ENCODE measurements around the gene ROR1. TPM values are rescaled to one million over a fixed set of nuclear protein-coding genes. Genes with fewer than 3 reads are reported as not detected.
"Not testable (repeated sequence)": the region's sequence is repeated elsewhere in the genome, so short reads cannot be mapped to it uniquely, and the experiment has no call there.

ROR1 gene
- total RNA-seq, 2 experiments from 2014 or later = not detected

DNA sequence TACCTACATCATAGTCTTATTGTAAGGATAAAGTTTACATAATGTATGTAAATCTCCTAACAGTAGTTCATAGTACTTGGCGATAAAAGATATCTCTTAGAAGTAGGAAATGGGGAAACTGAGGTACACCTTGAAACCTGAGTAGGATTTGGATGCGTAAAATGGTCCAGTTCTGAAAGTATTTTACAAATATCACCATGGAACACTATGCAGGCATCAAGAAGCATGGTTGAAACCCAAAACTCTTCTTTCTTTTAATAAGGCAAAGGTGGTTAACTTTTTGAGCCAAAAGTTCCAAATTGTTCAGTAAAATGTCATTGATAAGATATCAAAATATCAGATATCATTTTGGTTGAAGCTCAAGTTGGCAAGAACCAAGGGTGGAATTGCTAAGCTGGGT is 46.0 kb downstream of the ROR1 start:
- TF ChIP-seq, protein P1, sequence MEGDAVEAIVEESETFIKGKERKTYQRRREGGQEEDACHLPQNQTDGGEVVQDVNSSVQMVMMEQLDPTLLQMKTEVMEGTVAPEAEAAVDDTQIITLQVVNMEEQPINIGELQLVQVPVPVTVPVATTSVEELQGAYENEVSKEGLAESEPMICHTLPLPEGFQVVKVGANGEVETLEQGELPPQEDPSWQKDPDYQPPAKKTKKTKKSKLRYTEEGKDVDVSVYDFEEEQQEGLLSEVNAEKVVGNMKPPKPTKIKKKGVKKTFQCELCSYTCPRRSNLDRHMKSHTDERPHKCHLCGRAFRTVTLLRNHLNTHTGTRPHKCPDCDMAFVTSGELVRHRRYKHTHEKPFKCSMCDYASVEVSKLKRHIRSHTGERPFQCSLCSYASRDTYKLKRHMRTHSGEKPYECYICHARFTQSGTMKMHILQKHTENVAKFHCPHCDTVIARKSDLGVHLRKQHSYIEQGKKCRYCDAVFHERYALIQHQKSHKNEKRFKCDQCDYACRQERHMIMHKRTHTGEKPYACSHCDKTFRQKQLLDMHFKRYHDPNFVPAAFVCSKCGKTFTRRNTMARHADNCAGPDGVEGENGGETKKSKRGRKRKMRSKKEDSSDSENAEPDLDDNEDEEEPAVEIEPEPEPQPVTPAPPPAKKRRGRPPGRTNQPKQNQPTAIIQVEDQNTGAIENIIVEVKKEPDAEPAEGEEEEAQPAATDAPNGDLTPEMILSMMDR (IDR thresholded peaks at IDR 0.05) = no peak
- Mint-ChIP-seq H3K9me3 (no peaks in the 10 kb centered on the region), H3K4me1 (ENCODE audit: low read depth) (no peaks in the 10 kb centered on the region), H3K36me3 (ENCODE audit: low read depth) (no peaks in the 10 kb centered on the region), H3K27ac (no peak overlapping the region), H3K4me3 (no peak overlapping the region), H3K27me3 (peaks cover 7% of the 10 kb centered on the region)
- POLR2A ChIA-PET = no interaction called here
- DNase-seq (no peak), ATAC-seq (no peak)
- intact Hi-C loops (cut with micrococcal nuclease) = no loop called here
- CTCF ChIA-PET = interaction anchor here (1.0 kb wide), 1 partner anchor 128 kb away, joined by 3 read pairs; no protein-coding TSS in a partner anchor

DNA sequence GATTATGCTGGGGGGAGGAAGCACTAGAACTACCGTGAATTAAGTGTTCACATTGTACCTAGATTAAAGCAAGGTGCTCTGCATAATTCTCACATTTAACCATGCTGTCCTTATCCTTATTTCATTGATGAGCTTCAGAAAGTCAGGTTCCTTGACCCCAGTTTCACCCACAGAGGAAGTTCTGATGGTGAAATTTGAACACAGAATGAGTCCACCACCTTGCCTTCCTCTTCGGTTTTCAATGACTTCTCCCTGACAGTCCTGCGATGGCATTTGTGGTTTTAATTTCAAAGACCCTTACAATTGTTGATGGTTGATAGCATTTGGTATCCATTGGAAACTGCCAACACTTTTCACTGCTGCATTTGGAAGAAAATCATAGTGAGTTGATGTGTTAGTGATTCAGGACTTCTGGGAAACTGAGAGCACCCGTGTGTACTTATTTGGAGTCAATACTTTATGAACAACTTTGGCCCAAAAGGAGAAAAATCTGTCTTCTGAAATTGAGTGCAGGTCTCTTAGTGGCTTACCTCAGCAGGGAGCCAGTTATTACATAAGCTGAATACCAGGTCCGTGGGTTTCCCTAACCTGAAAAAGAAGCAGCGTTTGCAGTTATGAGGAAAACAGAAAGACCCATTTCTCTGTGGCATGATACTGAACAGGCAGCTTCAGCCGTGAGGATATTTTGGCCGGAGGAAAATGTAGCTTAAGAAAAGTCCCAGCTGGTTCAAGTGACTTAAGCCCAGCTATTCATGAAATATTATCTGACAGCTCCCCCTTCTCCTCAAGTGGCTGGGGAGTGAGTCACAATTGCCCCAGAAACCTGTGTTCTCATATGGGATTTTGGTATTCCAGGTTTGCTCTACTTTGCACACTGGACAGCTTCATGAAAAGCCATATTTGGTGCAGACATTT is 47.5 kb downstream of the ROR1 start:
- no peaks in the 10 kb centered on the region for H3K36me3 Mint-ChIP-seq (ENCODE audit: low read depth)
- DNase-seq (no peak), ATAC-seq (no peak)
- ChIA-PET POLR2A (no interaction called here), CTCF (no interaction called here)
- H3K27ac Mint-ChIP-seq = no peak overlapping the region
- TF ChIP-seq, protein P1 (IDR thresholded peaks at IDR 0.05) = no peak
- peaks cover 7% of the 10 kb centered on the region for H3K27me3 Mint-ChIP-seq
- no peaks in the 10 kb centered on the region for H3K4me1 Mint-ChIP-seq (ENCODE audit: low read depth)
- no peaks in the 10 kb centered on the region for H3K9me3 Mint-ChIP-seq
- intact Hi-C loops (cut with micrococcal nuclease) = loop anchor here (2.0 kb wide), 1 partner anchor 53 kb away; no protein-coding TSS in a partner anchor
- no peak overlapping the region for H3K4me3 Mint-ChIP-seq

DNA sequence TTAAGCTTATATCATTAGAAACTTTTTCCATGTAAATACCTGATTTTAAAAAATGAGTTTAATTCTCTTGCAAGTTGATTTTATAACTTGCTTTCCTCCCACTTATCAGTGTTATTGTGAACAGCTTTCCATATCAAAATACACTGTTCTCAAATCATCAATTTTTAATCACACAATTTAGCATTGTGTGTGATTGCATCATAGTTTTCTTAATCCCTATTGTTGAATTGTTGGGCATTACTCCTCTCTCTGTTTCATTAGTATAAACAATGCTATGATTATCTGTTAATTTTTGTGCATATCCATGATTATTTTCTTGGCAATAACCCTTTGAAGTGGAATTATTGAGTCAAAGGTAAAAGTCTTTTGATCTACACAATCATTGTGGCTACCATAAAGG is 48.7 kb downstream of the ROR1 start:
- POLR2A ChIA-PET = no interaction called here
- H3K27me3 Mint-ChIP-seq = peaks cover 6% of the 10 kb centered on the region

DNA sequence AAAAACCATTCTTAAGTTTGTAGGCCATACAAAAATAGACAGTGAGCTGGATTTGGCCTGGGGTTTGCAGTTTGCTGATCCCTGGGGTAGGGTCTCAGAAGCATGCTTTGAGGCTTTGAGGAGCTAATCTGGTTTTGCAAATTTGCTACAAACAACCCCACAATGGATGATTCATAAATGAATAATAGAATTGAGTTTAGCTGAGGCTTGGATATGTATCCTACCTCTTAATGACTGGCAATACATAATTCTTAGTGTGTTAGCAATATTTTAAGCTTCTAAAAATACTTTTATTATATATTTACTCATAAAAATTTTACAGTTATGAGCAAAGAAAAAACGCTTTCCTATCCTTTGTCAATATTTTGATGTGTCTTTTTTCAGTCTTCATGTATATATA is 50.6 kb downstream of the ROR1 start:
- no peaks in the 10 kb centered on the region for H3K9me3 Mint-ChIP-seq
- DNase-seq (no peak), ATAC-seq (no peak)
- H3K27me3 Mint-ChIP-seq = peaks cover 6% of the 10 kb centered on the region
- no peak overlapping the region for H3K27ac Mint-ChIP-seq
- intact Hi-C loops (cut with micrococcal nuclease) = no loop called here
- TF ChIP-seq, protein P1 (IDR thresholded peaks at IDR 0.05) = no peak
- H3K4me1 Mint-ChIP-seq (ENCODE audit: low read depth) = no peaks in the 10 kb centered on the region
- ChIA-PET POLR2A (interaction anchor here (0.7 kb wide), 1 partner anchor 11 kb away, joined by 3 read pairs; no protein-coding TSS in a partner anchor), CTCF (interaction anchor here (1.2 kb wide), 1 partner anchor 133 kb away, joined by 3 read pairs; no protein-coding TSS in a partner anchor)
- no peak overlapping the region for H3K4me3 Mint-ChIP-seq
- no peaks in the 10 kb centered on the region for H3K36me3 Mint-ChIP-seq (ENCODE audit: low read depth)

More for the DNA sequence above, 48.7 kb downstream of the ROR1 start:
- H3K27ac Mint-ChIP-seq = no peak overlapping the region
- TF ChIP-seq, protein P1 (IDR thresholded peaks at IDR 0.05) = no peak
- CTCF ChIA-PET = no interaction called here
- H3K4me1 Mint-ChIP-seq (ENCODE audit: low read depth) = no peaks in the 10 kb centered on the region
- intact Hi-C loops (cut with micrococcal nuclease) = loop anchor here (2.0 kb wide), 1 partner anchor 52 kb away; no protein-coding TSS in a partner anchor
- DNase-seq (no peak), ATAC-seq (no peak)
- H3K4me3 Mint-ChIP-seq = no peak overlapping the region
- H3K9me3 Mint-ChIP-seq = no peaks in the 10 kb centered on the region
- H3K36me3 Mint-ChIP-seq (ENCODE audit: low read depth) = no peaks in the 10 kb centered on the region

DNA sequence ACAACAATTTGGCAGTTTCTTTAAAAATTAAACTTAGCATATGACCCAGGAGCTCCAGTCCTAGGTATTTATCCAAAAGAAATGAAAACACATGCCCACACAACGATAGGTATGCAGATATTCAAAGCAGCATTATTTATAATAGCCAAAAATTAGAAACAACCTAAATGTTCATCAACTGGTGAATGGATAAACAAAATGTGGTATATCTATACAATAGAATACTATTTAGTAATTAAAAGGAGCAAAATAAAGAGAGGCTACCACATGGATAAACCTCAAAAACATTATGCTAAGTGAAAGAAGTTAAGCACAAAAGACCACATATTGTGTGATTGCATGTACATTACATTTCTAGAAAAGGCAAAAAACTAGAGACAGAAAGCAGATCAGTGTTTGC is 51.3 kb downstream of the ROR1 start:
- intact Hi-C loops (cut with micrococcal nuclease) = no loop called here
- ATAC-seq = no peak
- H3K36me3 Mint-ChIP-seq (ENCODE audit: low read depth) = no peaks in the 10 kb centered on the region
- H3K4me3 Mint-ChIP-seq = no peak overlapping the region
- CTCF ChIA-PET = interaction anchor here (1.2 kb wide), 1 partner anchor 133 kb away, joined by 3 read pairs; no protein-coding TSS in a partner anchor
- DNase-seq = no peak
- H3K9me3 Mint-ChIP-seq = no peaks in the 10 kb centered on the region
- TF ChIP-seq, protein P1 (IDR thresholded peaks at IDR 0.05) = no peak
- peaks cover 6% of the 10 kb centered on the region for H3K27me3 Mint-ChIP-seq
- H3K4me1 Mint-ChIP-seq (ENCODE audit: low read depth) = no peaks in the 10 kb centered on the region
- no peak overlapping the region for H3K27ac Mint-ChIP-seq
- POLR2A ChIA-PET = interaction anchor here (0.7 kb wide), 1 partner anchor 10 kb away, joined by 3 read pairs; no protein-coding TSS in a partner anchor

DNA sequence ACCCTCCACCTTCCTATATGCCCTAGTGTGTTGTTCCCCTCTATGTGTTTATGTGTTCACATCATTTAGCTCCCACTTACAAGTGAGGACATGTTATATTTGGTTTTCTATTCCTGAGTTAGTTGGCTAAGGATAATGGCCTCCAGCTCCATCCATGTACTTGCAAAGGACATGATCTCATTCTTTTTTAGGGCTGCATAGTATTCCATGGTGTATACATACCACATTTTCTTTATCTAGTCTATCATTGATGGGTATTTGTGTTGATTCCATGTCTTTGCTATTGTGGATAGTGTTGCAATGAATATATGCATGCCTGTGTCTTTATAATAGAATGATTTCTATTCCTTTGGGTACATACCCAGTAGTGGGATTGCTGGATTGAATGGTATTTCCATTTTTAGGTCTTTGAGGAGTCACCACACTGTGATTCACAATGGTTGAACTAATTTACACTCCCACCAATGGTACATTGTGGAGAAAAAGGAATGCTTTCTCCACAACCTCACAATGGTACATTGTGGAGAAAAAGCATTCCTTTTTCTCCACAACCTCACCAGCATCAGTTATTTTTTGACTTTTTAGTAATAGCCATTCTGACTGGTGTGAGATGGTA is 52.5 kb downstream of the ROR1 start:
- H3K4me1 Mint-ChIP-seq (ENCODE audit: low read depth); intact Hi-C loops (cut with micrococcal nuclease); ATAC-seq; H3K36me3 Mint-ChIP-seq (ENCODE audit: low read depth); H3K4me3 Mint-ChIP-seq; H3K27me3 Mint-ChIP-seq; H3K9me3 Mint-ChIP-seq; DNase-seq; H3K27ac Mint-ChIP-seq: not testable (repeated sequence)
- CTCF ChIA-PET = interaction anchor here (1.0 kb wide), 1 partner anchor 310 kb away, joined by 3 read pairs; no protein-coding TSS in a partner anchor
- POLR2A ChIA-PET = interaction anchor here (0.6 kb wide), 1 partner anchor 29 kb away, joined by 3 read pairs; no protein-coding TSS in a partner anchor

Data from activated CD8-positive, alpha-beta T cell treated with anti-CD3 and anti-CD28 coated beads for 36 hours (primary cell).